Thyroid gland (tissue), 4 donors: ENCODE results near the gene TSG101. TPM values are rescaled to one million over a fixed set of nuclear protein-coding genes. Genes with fewer than 3 reads are reported as not detected.
A peak's percentile ranks its signal among the peaks of the same experiment; 100 is the strongest.

Experiments used
- DNase-seq, 2 donors: peaks; one replicate each; pipeline ENCODE4 v3.0.0-alpha.2; 2019
- H3K27ac ChIP-seq, 3 donors: fragments of 200-600 bp; sonication (generic); 1 replicate in 2 of 3; 2 replicates in 1 of 3; pipeline ENCODE4 v1.5.1; 2016 to 2019; ENCODE audit warnings: mild to moderate bottlenecking in 1 of 3, moderate library complexity in 1 of 3
- H3K27me3 ChIP-seq: fragments of 200-600 bp; sonication (generic); one replicate; pipeline ENCODE4 v1.5.1; 2019
- H3K36me3 ChIP-seq, 2 donors: fragments of 200-600 bp; sonication (generic); one replicate each; pipeline ENCODE4 v1.5.1; 2016 to 2019
- H3K4me1 ChIP-seq, 2 donors: fragments of 200-600 bp; sonication (generic); one replicate each; pipeline ENCODE4 v1.5.1; 2017 to 2019
- H3K4me3 ChIP-seq, 3 donors: fragments of 200-600 bp; sonication (generic); replicated peaks in 1 of 3; 1 replicate in 2 of 3; 2 replicates in 1 of 3; pipeline ENCODE4 v1.5.1; 2016; ENCODE audit warnings: mild to moderate bottlenecking in 1 of 3
- H3K9me3 ChIP-seq: fragments of 200-600 bp; sonication (generic); one replicate; pipeline ENCODE4 v1.5.1; 2017
- CTCF ChIP-seq, 6 experiments: fragments of 200-600 bp in 3 of 6; fragments of 450-650 bp in 3 of 6; sonication (generic) in 3 of 6; IDR thresholded peaks; one replicate each; pipeline ENCODE4 v1.5.1; 2016 to 2019; ENCODE audit warnings: antibody characterized with exemption in 6 of 6, mild to moderate bottlenecking in 2 of 6, inconsistent platforms in 1 of 6, moderate library complexity in 1 of 6
- POLR2A ChIP-seq, 2 donors: fragments of 450-650 bp; IDR thresholded peaks; one replicate each; pipeline ENCODE4 v1.6.1; 2017; ENCODE audit warnings: antibody characterized with exemption in 2 of 2, mild to moderate bottlenecking in 2 of 2, moderate library complexity in 1 of 2
- WGBS, 2 donors: methylation state at CpG; one replicate each; pipeline ENCODE4 v1.1.5; 2017; 5-methylcytosine and 5-hydroxymethylcytosine counted together
- intact Hi-C: fragments of 100-400 bp; cut with DNase I; formaldehyde crosslinking; loops from one replicate; pipeline ENCODE4 v1.15.1; 2023
- total RNA-seq, 4 donors: library from RNA; depleted of rRNA; stranded (reverse); fragments of >200 nt; gene quantifications; one replicate each; pipeline ENCODE4 v1.2.3, GENCODE V29; 2016

The TSG101 gene
- total RNA-seq, 4 donors from 2014 or later: 71.5 to 147 (median 99.3) TPM

DNA sequence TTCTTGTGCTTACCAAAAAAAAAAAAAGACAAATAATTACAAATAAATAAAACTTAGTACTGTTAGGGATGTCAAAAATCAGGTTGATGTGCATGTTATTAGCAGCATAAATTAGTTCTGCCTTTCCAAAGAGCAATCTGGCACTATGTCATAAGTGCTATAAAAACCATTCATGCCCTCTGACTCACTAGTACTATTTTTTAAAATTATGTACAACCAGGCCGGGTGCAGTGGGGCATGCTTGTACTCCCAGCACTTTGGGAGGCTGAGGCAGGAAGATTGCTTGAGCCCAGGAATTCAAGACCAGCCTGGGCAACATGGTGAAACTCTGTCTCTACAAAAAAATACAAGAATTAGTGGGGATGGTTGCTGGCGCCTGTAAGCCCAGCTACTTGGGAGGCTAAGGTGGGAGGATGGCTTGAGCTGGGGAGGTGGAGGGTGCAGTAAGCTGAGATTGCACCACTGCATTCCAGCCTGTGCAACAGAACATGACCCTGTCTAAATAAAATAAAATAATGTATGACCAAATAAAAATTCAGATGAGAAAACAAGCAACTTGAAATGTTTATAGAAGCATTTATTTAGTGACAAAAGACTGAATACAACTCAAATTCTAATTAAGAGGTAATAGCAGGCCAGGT is 36.5 kb upstream of the TSG101 start:
- intact Hi-C loops: no loop called here
- Histone ChIP-seq H3K27me3 (no peaks in the 10 kb centered on the region), H3K9me3 (no peaks in the 10 kb centered on the region), H3K4me3 (no peak overlapping the region), H3K27ac (no peak overlapping the region), H3K4me1 (no peaks in the 10 kb centered on the region), H3K36me3 (peaks cover 22 to 27% of the 10 kb centered on the region in 2 donors)
- TF ChIP-seq CTCF (IDR thresholded peaks at IDR 0.05) (no peak), POLR2A (IDR thresholded peaks at IDR 0.05) (no peak)
- WGBS, 2 donors: 93 to 98% methylated on average over 2 of the region's 2 CpGs
- no peak for DNase-seq

DNA sequence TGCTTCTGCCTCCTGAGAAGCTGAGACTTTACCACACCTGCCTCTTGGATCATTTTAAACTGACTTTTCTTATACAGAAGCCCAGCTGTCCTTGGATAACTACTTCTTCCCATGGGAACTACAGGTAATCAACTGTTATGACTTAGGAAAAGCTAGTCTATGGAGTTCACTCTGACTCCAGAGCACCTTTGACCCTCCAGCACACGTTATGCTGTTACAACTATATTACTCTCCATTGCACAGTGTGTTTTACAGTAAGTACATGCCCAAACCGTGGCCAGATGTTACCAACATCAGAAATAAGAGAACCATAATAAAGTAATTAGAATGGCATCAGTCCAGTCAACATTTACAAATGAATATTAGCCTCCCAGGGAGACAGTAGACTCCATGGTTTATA is 21.3 kb upstream of the TSG101 start:
- Histone ChIP-seq H3K4me3 (no peak overlapping the region), H3K27ac (no peak overlapping the region), H3K9me3 (no peaks in the 10 kb centered on the region), H3K4me1 (no peaks in the 10 kb centered on the region), H3K36me3 (peaks cover 11 to 15% of the 10 kb centered on the region in 2 donors), H3K27me3 (no peaks in the 10 kb centered on the region)
- intact Hi-C loops: no loop called here
- 89 to 97% methylated on average over 2 of the region's 2 CpGs for WGBS, 2 donors
- TF ChIP-seq POLR2A (IDR thresholded peaks at IDR 0.05): no peak
- DNase-seq: no peak

GRCh38 chr11:18540207-18541009 is 13.7 kb upstream of the TSG101 start:
- no peak for DNase-seq
- H3K36me3 ChIP-seq: peaks cover 6 to 11% of the 10 kb centered on the region in 2 donors
- no peak overlapping the region for H3K4me3 ChIP-seq
- no peak overlapping the region for H3K27ac ChIP-seq
- no peaks in the 10 kb centered on the region for H3K27me3 ChIP-seq
- H3K9me3 ChIP-seq: no peaks in the 10 kb centered on the region
- 94 to 100% methylated on average over 1 of the region's 1 CpG for WGBS, 2 donors
- no peaks in the 10 kb centered on the region for H3K4me1 ChIP-seq
- TF ChIP-seq POLR2A (IDR thresholded peaks at IDR 0.05) (no peak), CTCF (IDR thresholded peaks at IDR 0.05) (peak in 2 of 6 experiments; percentile 17 to 28)
- intact Hi-C loops: no loop called here

DNA sequence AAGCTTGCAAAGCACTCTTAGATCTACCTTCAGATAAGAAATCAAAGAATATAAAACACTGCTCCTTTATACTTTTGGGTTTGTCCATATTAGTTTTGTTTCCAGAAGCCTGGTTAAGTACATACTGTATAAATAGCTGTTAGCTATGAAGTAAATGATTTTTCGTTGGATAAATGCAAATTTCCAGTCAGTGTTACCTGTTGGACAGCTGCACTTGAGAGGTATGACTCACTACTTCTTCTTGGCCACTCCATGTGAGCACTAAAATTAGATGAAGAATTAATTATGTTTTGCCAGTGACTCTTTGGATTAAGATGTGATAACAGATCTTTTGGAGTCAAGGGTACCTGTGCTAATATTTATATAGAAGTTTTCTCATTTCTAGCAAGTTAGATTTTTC is 9.5 kb upstream of the TSG101 start:
- Histone ChIP-seq H3K36me3 (peaks cover 0 to 7% of the 10 kb centered on the region in 2 donors), H3K4me3 (no peak overlapping the region), H3K9me3 (no peaks in the 10 kb centered on the region), H3K27ac (no peak overlapping the region), H3K4me1 (no peaks in the 10 kb centered on the region), H3K27me3 (no peaks in the 10 kb centered on the region)
- 80 to 89% methylated on average over 1 of the region's 1 CpG for WGBS, 2 donors
- no peak for TF ChIP-seq POLR2A (IDR thresholded peaks at IDR 0.05)
- TF ChIP-seq CTCF (IDR thresholded peaks at IDR 0.05): no peak
- DNase-seq: no peak
- intact Hi-C loops: loop anchor here (10.0 kb wide), 1 partner anchor 99 kb away; the partner anchor contains the start of gene SPTY2D1

- H3K9me3 ChIP-seq: no peaks in the 10 kb centered on the region
- TF ChIP-seq POLR2A (IDR thresholded peaks at IDR 0.05): no peak
- TF ChIP-seq CTCF (IDR thresholded peaks at IDR 0.05): no peak
- no peaks in the 10 kb centered on the region for H3K27me3 ChIP-seq
- intact Hi-C loops: loop anchor here (10.0 kb wide), 1 partner anchor 101 kb away; the partner anchor contains the start of gene SPTY2D1
- no peak overlapping the region for H3K27ac ChIP-seq
- DNase-seq: no peak
- peaks cover 0 to 7% of the 10 kb centered on the region in 2 donors for H3K36me3 ChIP-seq
- no peaks in the 10 kb centered on the region for H3K4me1 ChIP-seq
- WGBS, 2 donors: 91 to 92% methylated on average over 1 of the region's 1 CpG
- no peak overlapping the region for H3K4me3 ChIP-seq
Measured at GRCh38 chr11:18534245-18534644, 7.5 kb upstream of the TSG101 start.
